ENCODE results near the gene ZDHHC23. TPM values are rescaled to one million over a fixed set of nuclear protein-coding genes. Genes with fewer than 3 reads are reported as not detected.

ZDHHC23 gene
- polyA plus RNA-seq, 1 of the 3 experiments (the other 2 are of a cell fraction), result 3.7 TPM

DNA sequence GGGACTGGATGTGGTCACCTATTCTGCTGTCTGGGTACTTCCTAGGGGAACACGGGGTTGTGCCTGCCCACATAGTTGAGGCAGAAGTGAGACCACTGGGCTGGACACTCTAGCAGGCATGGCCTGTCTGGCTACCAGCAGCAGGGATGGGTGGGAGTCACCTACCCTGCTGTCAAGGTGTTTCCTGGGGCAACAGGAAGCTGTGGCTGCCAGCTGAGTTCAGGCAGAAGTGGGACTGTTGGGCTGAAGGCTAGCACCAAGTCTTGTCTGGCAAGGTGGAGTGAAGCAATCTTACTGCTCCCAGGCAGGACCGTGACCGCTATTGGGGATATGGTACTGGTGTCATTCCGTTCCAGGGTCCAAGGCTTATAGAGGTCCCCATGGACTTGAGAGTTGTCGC, 20.3 kb upstream of the ZDHHC23 start:
- Histone ChIP-seq H3K9me3 (peaks cover 14% of the 10 kb centered on the region; the same call in 1 of the 2 replicates), H4K20me1 (ENCODE audit: insufficient read depth) (no peaks in the 10 kb centered on the region), H3K27me3 (ENCODE audit: insufficient read depth) (no peaks in the 10 kb centered on the region), H3K27ac (ENCODE audit: low read depth in 2 of 2, low read length in 1 of 2) (no peak overlapping the region), H3K9ac (no peak overlapping the region), H3K4me3 (ENCODE audit: low read depth in 2 of 2, low read length in 1 of 2) (no peak overlapping the region), H3F3A (replicated peaks; ENCODE audit: insufficient read depth) (no peaks in the 10 kb centered on the region), H3K9me2 (no peaks in the 10 kb centered on the region), H3K4me2 (no peak overlapping the region), H2AFZ (ENCODE audit: low read depth) (no peak overlapping the region), H3K4me1 (ENCODE audit: control insufficient read depth in 1 of 2, insufficient read depth in 2 of 2, low read depth in 1 of 2, low read length in 1 of 2) (no peaks in the 10 kb centered on the region), H3K79me2 (ENCODE audit: insufficient read depth) (no peaks in the 10 kb centered on the region), H3K36me3 (replicated peaks in 1 of 2; ENCODE audit: control insufficient read depth in 1 of 2, insufficient read depth in 2 of 2, low read length in 1 of 2) (peaks cover 0 to 4% of the 10 kb centered on the region in 2 experiments)
- ChIA-PET POLR2A (no interaction called here), CTCF (interaction anchor here (0.9 to 1.8 kb wide), 3 partner anchors 14 to 83 kb away, joined by 3 to 5 read pairs (median 3); no protein-coding TSS in a partner anchor)
- DNase-seq, result no peak
- TF ChIP-seq SMC3 (IDR thresholded peaks at IDR 0.05; ENCODE audit: low read depth, low read length) (no peak), RFX5 (IDR thresholded peaks at IDR 0.05; ENCODE audit: low read length) (no peak), GATA2 (CRISPR knock-in tag; IDR thresholded peaks at IDR 0.05) (no peak), JUND (IDR thresholded peaks at IDR 0.05) (no peak), USF1 (IDR thresholded peaks at IDR 0.05; ENCODE audit: borderline replicate concordance, low read depth) (no peak), CHD2 (IDR thresholded peaks at IDR 0.05; ENCODE audit: low read length, partially characterized antibody) (no peak), NRF1 (IDR thresholded peaks at IDR 0.05; ENCODE audit: low read depth, low read length) (no peak), ELF1 (IDR thresholded peaks at IDR 0.05) (no peak), RCOR1 (IDR thresholded peaks at IDR 0.05; ENCODE audit: low read length) (no peak), TAF1 (IDR thresholded peaks at IDR 0.05; ENCODE audit: borderline replicate concordance, low read depth, low read length) (no peak), MXI1 (IDR thresholded peaks at IDR 0.05; ENCODE audit: low read depth, low read length) (no peak), RXRA (IDR thresholded peaks at IDR 0.05; ENCODE audit: borderline replicate concordance, low read depth) (no peak), FOXJ3 (CRISPR knock-in tag; IDR thresholded peaks at IDR 0.05) (no peak)
- TF ChIP-seq, protein P1, sequence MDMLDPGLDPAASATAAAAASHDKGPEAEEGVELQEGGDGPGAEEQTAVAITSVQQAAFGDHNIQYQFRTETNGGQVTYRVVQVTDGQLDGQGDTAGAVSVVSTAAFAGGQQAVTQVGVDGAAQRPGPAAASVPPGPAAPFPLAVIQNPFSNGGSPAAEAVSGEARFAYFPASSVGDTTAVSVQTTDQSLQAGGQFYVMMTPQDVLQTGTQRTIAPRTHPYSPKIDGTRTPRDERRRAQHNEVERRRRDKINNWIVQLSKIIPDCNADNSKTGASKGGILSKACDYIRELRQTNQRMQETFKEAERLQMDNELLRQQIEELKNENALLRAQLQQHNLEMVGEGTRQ (IDR thresholded peaks at IDR 0.05; ENCODE audit: borderline replicate concordance, low read depth, low read length), result no peak
- TF ChIP-seq, protein P2, sequence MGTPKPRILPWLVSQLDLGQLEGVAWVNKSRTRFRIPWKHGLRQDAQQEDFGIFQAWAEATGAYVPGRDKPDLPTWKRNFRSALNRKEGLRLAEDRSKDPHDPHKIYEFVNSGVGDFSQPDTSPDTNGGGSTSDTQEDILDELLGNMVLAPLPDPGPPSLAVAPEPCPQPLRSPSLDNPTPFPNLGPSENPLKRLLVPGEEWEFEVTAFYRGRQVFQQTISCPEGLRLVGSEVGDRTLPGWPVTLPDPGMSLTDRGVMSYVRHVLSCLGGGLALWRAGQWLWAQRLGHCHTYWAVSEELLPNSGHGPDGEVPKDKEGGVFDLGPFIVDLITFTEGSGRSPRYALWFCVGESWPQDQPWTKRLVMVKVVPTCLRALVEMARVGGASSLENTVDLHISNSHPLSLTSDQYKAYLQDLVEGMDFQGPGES (IDR thresholded peaks at IDR 0.05; ENCODE audit: low read depth, low read length), result no peak
- TF ChIP-seq, protein P3, sequence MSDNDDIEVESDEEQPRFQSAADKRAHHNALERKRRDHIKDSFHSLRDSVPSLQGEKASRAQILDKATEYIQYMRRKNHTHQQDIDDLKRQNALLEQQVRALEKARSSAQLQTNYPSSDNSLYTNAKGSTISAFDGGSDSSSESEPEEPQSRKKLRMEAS (IDR thresholded peaks at IDR 0.05; ENCODE audit: low read depth), result no peak
- 41% methylated on average over 3 of the region's 5 CpGs for WGBS (ENCODE audit: low lambda C conversion rate)

DNA sequence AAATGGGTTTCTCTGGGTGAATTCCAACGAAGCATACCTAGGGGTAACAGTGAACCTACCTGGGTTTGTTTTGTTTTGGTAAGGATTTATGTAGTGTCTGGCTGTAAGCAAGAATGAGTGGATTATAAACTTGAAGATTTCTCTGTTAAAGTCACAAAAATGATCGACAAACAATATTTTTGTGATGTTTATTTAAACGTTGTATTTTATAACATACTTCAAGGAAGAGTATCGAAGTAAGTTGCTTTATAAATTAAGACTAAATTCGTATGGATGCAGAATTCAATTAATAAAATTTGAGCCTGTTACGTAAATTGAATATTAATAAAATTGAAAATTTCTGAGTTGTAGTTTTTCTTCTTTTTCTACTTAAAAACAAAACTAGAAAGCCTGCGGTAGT, 982 bp upstream of the ZDHHC23 start:
- Histone ChIP-seq H3K4me3 (ENCODE audit: low read depth in 2 of 2, low read length in 1 of 2) (peak overlapping the region; percentile 75 to 88), H3F3A (replicated peaks; ENCODE audit: insufficient read depth) (peaks cover 3% of the 10 kb centered on the region), H3K36me3 (replicated peaks in 1 of 2; ENCODE audit: control insufficient read depth in 1 of 2, insufficient read depth in 2 of 2, low read length in 1 of 2) (no peaks in the 10 kb centered on the region), H2AFZ (ENCODE audit: low read depth) (peak overlapping the region; percentile 91), H3K79me2 (ENCODE audit: insufficient read depth) (no peaks in the 10 kb centered on the region), H3K9me3 (no peaks in the 10 kb centered on the region), H3K27me3 (ENCODE audit: insufficient read depth) (no peaks in the 10 kb centered on the region), H3K9ac (peak overlapping the region; percentile 57; the same call in 1 of the 2 replicates), H3K4me1 (ENCODE audit: control insufficient read depth in 1 of 2, insufficient read depth in 2 of 2, low read depth in 1 of 2, low read length in 1 of 2) (no peaks in the 10 kb centered on the region; a peak in 2 of 4 replicates), H3K9me2 (no peaks in the 10 kb centered on the region), H3K27ac (ENCODE audit: low read depth in 2 of 2, low read length in 1 of 2) (no peak overlapping the region; a peak in 2 of 4 replicates), H3K4me2 (peak overlapping the region; percentile 66), H4K20me1 (ENCODE audit: insufficient read depth) (no peaks in the 10 kb centered on the region)
- DNase-seq, result no peak
- CTCF ChIA-PET, result no interaction called here
- TF ChIP-seq USF1 (IDR thresholded peaks at IDR 0.05; ENCODE audit: borderline replicate concordance, low read depth) (no peak), TAF1 (IDR thresholded peaks at IDR 0.05; ENCODE audit: borderline replicate concordance, low read depth, low read length) (no peak), SMC3 (IDR thresholded peaks at IDR 0.05; ENCODE audit: low read depth, low read length) (no peak), FOXJ3 (CRISPR knock-in tag; IDR thresholded peaks at IDR 0.05) (no peak), FOSL2 (IDR thresholded peaks at IDR 0.05; ENCODE audit: borderline replicate concordance, low read depth) (no peak), RXRA (IDR thresholded peaks at IDR 0.05; ENCODE audit: borderline replicate concordance, low read depth) (no peak), EZH2phosphoT487 (IDR thresholded peaks at IDR 0.05; ENCODE audit: borderline replicate concordance, low read depth) (no peak), POLR2AphosphoS5 (IDR thresholded peaks at IDR 0.05; ENCODE audit: low read depth, low read length) (no peak), EP300 (IDR thresholded peaks at IDR 0.05; ENCODE audit: borderline replicate concordance in 1 of 2, low read depth in 1 of 2, low read length in 1 of 2) (no peak), TCF12 (IDR thresholded peaks at IDR 0.05) (no peak)
- TF ChIP-seq, protein P1 (IDR thresholded peaks at IDR 0.05; ENCODE audit: borderline replicate concordance, low read depth, low read length), result no peak
- TF ChIP-seq, protein P2 (IDR thresholded peaks at IDR 0.05; ENCODE audit: low read depth, low read length), result no peak
- POLR2A ChIA-PET, result no interaction called here
- WGBS (ENCODE audit: low lambda C conversion rate), result 72% methylated on average over 7 of the region's 7 CpGs

Data from SK-N-SH (cell line).